Measurements from ENCODE around the gene C11orf52.
A peak's percentile ranks its signal among the peaks of the same experiment; 100 is the strongest.

C11orf52 gene

DNA sequence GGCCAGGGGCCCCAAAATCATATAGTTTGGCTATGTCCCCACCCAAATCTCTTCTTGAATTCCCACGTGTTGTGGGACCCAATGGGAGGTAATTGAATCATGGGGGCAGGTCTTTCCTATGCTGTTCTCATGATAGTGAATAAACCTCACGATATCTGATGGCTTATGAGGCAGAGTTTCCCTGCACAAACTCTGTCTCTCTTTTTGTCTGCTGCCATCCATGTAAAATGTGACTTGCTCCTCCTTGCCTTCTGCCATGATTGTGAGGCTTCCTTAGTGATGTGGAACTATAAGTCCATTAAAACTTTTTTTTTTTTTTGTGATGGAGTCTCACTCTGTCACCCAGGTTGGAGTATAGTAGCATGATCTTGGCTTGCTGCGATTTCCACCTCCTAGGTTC, 32.9 kb downstream of the C11orf52 start:
- Histone ChIP-seq H3K9me3 (ENCODE audit: control insufficient read depth, insufficient read depth, low read depth, low read length) (no peaks in the 10 kb centered on the region), H3K36me3 (ENCODE audit: control insufficient read depth in 2 of 2, insufficient read depth in 1 of 2, low read length in 2 of 2) (no peaks in the 10 kb centered on the region), H3K4me3 (ENCODE audit: low read depth, low read length) (no peak overlapping the region), H3K4me1 (ENCODE audit: control insufficient read depth, insufficient read depth, low read length) (no peaks in the 10 kb centered on the region), H3K27ac (ENCODE audit: extremely low read depth, low read depth, low read length) (no peak overlapping the region)
- ChIA-PET POLR2A (interaction anchor here (1.0 kb wide), 1 partner anchor 14 kb away, joined by 3 read pairs; the partner anchor contains the start of gene DIXDC1), CTCF (no interaction called here)
- TF ChIP-seq SETDB1 (IDR thresholded peaks at IDR 0.05; ENCODE audit: insufficient read length, low read length), result peak; percentile 65
- no peak for TF ChIP-seq ZNF548 (tag by site-specific recombination; IDR thresholded peaks at IDR 0.05)

DNA sequence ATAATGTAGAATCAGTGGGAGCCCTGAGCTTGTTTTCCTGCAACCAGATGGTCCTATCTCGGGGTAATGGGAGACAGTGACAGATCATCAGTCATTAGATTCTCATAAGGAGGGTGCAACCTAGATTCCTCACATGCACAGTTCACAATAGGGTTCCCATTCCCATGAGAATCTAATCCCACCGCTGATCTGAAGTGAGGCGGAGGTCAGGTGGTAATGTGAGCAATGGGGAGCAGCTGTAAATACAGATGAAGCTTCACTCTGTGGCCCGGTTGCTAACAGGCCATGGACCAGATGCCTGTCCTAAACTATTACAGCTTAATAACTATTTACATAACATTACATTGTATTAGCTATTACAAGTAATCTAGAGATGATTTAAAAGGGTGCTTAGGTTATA, 35.4 kb downstream of the C11orf52 start:
- POLR2A ChIA-PET, result no interaction called here
- CTCF ChIA-PET, result no interaction called here
- no peaks in the 10 kb centered on the region for H3K36me3 ChIP-seq (ENCODE audit: control insufficient read depth in 2 of 2, insufficient read depth in 1 of 2, low read length in 2 of 2)
- H3K27ac ChIP-seq (ENCODE audit: extremely low read depth, low read depth, low read length), result no peak overlapping the region
- no peak overlapping the region for H3K4me3 ChIP-seq (ENCODE audit: low read depth, low read length)
- H3K4me1 ChIP-seq (ENCODE audit: control insufficient read depth, insufficient read depth, low read length), result no peaks in the 10 kb centered on the region
- no peaks in the 10 kb centered on the region for H3K9me3 ChIP-seq (ENCODE audit: control insufficient read depth, insufficient read depth, low read depth, low read length)
- TF ChIP-seq ZNF610 (tag by site-specific recombination; IDR thresholded peaks at IDR 0.05; ENCODE audit: borderline replicate concordance) (peak; percentile 98), ZNF394 (tag by site-specific recombination; IDR thresholded peaks at IDR 0.05; ENCODE audit: borderline replicate concordance) (no peak)

DNA sequence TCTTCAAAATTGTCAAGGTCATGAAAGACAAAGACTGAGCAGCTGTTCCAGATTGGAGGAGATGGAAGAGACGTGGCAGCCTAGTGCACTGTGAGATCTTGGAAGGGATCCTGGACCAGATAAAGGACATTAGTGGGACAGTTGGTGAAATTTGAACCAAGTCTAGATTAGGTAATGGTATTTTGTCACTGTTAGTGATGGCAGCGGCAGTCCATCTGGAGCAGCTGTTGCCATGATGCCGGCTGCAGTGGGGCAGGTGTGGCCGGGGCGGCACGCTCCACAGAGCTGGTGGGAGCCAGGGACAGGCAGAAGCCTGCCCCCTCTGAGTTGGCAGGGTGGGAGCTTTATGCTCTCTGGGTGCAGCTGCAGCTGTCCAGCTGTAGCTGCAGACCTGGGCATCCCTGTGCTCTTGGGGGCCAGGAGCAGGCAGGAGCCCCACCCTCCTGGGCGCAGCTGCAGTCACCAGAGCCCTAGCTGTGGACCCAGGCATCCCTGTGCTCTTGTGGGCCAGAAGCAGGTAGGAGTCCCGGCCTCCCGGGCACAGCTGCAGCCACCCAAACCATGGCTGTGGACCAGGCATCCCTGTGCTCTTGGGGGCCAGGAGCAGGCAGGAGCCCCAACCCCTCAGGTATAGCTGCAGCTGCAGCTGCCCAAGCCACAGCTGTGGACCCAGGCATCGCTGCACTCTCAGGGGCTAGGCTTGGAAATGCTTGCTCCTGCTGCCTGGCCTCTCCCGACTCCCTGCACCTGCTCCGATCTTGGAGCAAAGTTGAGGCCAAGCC, 39.1 kb downstream of the C11orf52 start:
- Histone ChIP-seq H3K27ac (ENCODE audit: extremely low read depth, low read depth, low read length) (no peak overlapping the region), H3K4me3 (ENCODE audit: low read depth, low read length) (no peak overlapping the region), H3K9me3 (ENCODE audit: control insufficient read depth, insufficient read depth, low read depth, low read length) (no peaks in the 10 kb centered on the region), H3K36me3 (ENCODE audit: control insufficient read depth in 2 of 2, insufficient read depth in 1 of 2, low read length in 2 of 2) (no peaks in the 10 kb centered on the region), H3K4me1 (ENCODE audit: control insufficient read depth, insufficient read depth, low read length) (no peaks in the 10 kb centered on the region)
- CTCF ChIA-PET, result no interaction called here
- POLR2A ChIA-PET, result no interaction called here
- no peak for TF ChIP-seq ZNF747 (tag by site-specific recombination; IDR thresholded peaks at IDR 0.05)
- TF ChIP-seq PRDM6 (tag by site-specific recombination; IDR thresholded peaks at IDR 0.05), result no peak
- TF ChIP-seq IKZF3 (tag by site-specific recombination; IDR thresholded peaks at IDR 0.05), result no peak
- TF ChIP-seq ZNF555 (tag by site-specific recombination; conservative IDR thresholded peaks at IDR 0.05), result no peak
- TF ChIP-seq, protein P1, sequence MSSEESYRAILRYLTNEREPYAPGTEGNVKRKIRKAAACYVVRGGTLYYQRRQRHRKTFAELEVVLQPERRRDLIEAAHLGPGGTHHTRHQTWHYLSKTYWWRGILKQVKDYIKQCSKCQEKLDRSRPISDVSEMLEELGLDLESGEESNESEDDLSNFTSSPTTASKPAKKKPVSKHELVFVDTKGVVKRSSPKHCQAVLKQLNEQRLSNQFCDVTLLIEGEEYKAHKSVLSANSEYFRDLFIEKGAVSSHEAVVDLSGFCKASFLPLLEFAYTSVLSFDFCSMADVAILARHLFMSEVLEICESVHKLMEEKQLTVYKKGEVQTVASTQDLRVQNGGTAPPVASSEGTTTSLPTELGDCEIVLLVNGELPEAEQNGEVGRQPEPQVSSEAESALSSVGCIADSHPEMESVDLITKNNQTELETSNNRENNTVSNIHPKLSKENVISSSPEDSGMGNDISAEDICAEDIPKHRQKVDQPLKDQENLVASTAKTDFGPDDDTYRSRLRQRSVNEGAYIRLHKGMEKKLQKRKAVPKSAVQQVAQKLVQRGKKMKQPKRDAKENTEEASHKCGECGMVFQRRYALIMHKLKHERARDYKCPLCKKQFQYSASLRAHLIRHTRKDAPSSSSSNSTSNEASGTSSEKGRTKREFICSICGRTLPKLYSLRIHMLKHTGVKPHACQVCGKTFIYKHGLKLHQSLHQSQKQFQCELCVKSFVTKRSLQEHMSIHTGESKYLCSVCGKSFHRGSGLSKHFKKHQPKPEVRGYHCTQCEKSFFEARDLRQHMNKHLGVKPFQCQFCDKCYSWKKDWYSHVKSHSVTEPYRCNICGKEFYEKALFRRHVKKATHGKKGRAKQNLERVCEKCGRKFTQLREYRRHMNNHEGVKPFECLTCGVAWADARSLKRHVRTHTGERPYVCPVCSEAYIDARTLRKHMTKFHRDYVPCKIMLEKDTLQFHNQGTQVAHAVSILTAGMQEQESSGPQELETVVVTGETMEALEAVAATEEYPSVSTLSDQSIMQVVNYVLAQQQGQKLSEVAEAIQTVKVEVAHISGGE (tag by site-specific recombination; conservative IDR thresholded peaks at IDR 0.05; ENCODE audit: low read depth), result no peak
- TF ChIP-seq ZFHX2 (tag by site-specific recombination; conservative IDR thresholded peaks at IDR 0.05), result no peak
- no peak for TF ChIP-seq ZNF146 (tag by site-specific recombination; IDR thresholded peaks at IDR 0.05)
- no peak for TF ChIP-seq KLF9 (tag by site-specific recombination; IDR thresholded peaks at IDR 0.05; ENCODE audit: low read depth)
- no peak for TF ChIP-seq ZNF530 (tag by site-specific recombination; IDR thresholded peaks at IDR 0.05; ENCODE audit: low read depth)
- no peak for TF ChIP-seq ZNF324 (tag by site-specific recombination; IDR thresholded peaks at IDR 0.05)
- no peak for TF ChIP-seq KLF16 (tag by site-specific recombination; IDR thresholded peaks at IDR 0.05)
- TF ChIP-seq ZNF133 (tag by site-specific recombination; IDR thresholded peaks at IDR 0.05), result no peak
- no peak for TF ChIP-seq BCL11A (tag by site-specific recombination; IDR thresholded peaks at IDR 0.05; ENCODE audit: low read depth)
- no peak for TF ChIP-seq ZNF561 (tag by site-specific recombination; IDR thresholded peaks at IDR 0.05; ENCODE audit: borderline replicate concordance)

All from HEK293 (cell line).